Neural cell (in vitro differentiated cells): ENCODE measurements around the gene NACC2. TPM values are rescaled to one million over a fixed set of nuclear protein-coding genes. Genes with fewer than 3 reads are reported as not detected.

Experiments
- H2AFZ ChIP-seq: fragments of 200-600, 300-800 bp; sonication (generic), shearing (Covaris generic); 2 replicates; pipeline ENCODE4 v1.6.0; 2014; ENCODE audit warnings: low read depth, mild to moderate bottlenecking, antibody characterized with exemption, low read length, moderate library complexity
- H3F3A ChIP-seq: fragments of 200-600 bp; shearing (Covaris generic); 2 replicates; pipeline ENCODE4 v1.6.1; 2016; ENCODE audit warnings: mild to moderate bottlenecking, moderate library complexity, mixed read lengths, antibody characterized with exemption, low read length; ENCODE audit not compliant: insufficient read depth, poor library complexity, severe bottlenecking
- H3K27ac ChIP-seq: fragments of 200-600, 300-800 bp; sonication (generic), shearing (Covaris generic); 2 replicates; pipeline ENCODE4 v1.5.1; 2014; ENCODE audit warnings: mild to moderate bottlenecking, low read length, moderate library complexity
- H3K27me3 ChIP-seq: fragments of 300-800, 200-600 bp; sonication (generic), shearing (Covaris generic); 2 replicates; pipeline ENCODE4 v1.6.0; 2014; ENCODE audit warnings: mild to moderate bottlenecking, low read depth, low read length, moderate library complexity; ENCODE audit not compliant: insufficient read depth
- H3K36me3 ChIP-seq: fragments of 300-800, 200-600 bp; sonication (generic), shearing (Covaris generic); 2 replicates; pipeline ENCODE4 v1.5.1; 2014; ENCODE audit warnings: mild to moderate bottlenecking, antibody characterized with exemption, low read length, moderate library complexity; ENCODE audit not compliant: insufficient read depth
- H3K4me2 ChIP-seq: fragments of 300-800, 200-600 bp; sonication (generic), shearing (Covaris generic); 2 replicates; pipeline ENCODE4 v1.6.0; 2014; ENCODE audit warnings: mild to moderate bottlenecking, low read length
- H3K4me3 ChIP-seq: fragments of 300-800, 200-600 bp; sonication (generic), shearing (Covaris generic); 2 replicates; pipeline ENCODE4 v1.5.1; 2014; ENCODE audit warnings: mild to moderate bottlenecking, low read length, moderate library complexity
- H3K79me2 ChIP-seq: fragments of 200-600 bp; shearing (Covaris generic); replicated peaks from 2 replicates; pipeline ENCODE4 v1.6.0; 2014; ENCODE audit warnings: mild to moderate bottlenecking, low read length, moderate library complexity; ENCODE audit not compliant: insufficient read depth
- H3K9ac ChIP-seq: fragments of 300-800, 200-600 bp; sonication (generic), shearing (Covaris generic); 2 replicates; pipeline ENCODE4 v1.6.1; 2016; ENCODE audit warnings: mild to moderate bottlenecking, low read length, mixed read lengths
- H3K9me2 ChIP-seq: fragments of 200-600 bp; shearing (Covaris generic); 2 replicates; pipeline ENCODE4 v1.6.1; 2016; ENCODE audit warnings: mild to moderate bottlenecking, low read length, mixed read lengths; ENCODE audit not compliant: insufficient read depth
- H3K9me3 ChIP-seq: fragments of 200-600, 300-800 bp; sonication (generic), shearing (Covaris generic); 2 replicates; pipeline ENCODE4 v1.6.1; 2016; ENCODE audit warnings: mild to moderate bottlenecking, mixed run types, low read length, moderate library complexity, mixed read lengths
- H4K20me1 ChIP-seq: fragments of 200-600 bp; shearing (Covaris generic); 2 replicates; pipeline ENCODE4 v1.6.1; 2016; ENCODE audit warnings: mild to moderate bottlenecking, mixed run types; ENCODE audit not compliant: insufficient read depth
- CTCF ChIP-seq: fragments of 450-650 bp; IDR thresholded peaks from 2 replicates; pipeline ENCODE4 v1.5.1; 2014; ENCODE audit warnings: antibody characterized with exemption, mild to moderate bottlenecking, moderate library complexity; ENCODE audit not compliant: poor library complexity, severe bottlenecking
- EP300 ChIP-seq: fragments of 450-650 bp; conservative IDR thresholded peaks from 2 replicates; pipeline ENCODE4 v1.6.1; 2014; ENCODE audit warnings: antibody characterized with exemption, mild to moderate bottlenecking, moderate library complexity; ENCODE audit not compliant: poor library complexity, severe bottlenecking
- MXI1 ChIP-seq: fragments of 450-650 bp; conservative IDR thresholded peaks from 2 replicates; pipeline ENCODE4 v1.6.1; 2014; ENCODE audit warnings: antibody characterized with exemption, mild to moderate bottlenecking; ENCODE audit not compliant: poor library complexity, severe bottlenecking
- RAD21 ChIP-seq: fragments of 450-650 bp; conservative IDR thresholded peaks from 2 replicates; pipeline ENCODE4 v1.6.1; 2014; ENCODE audit warnings: antibody characterized with exemption, mild to moderate bottlenecking, moderate library complexity
- REST ChIP-seq: IDR thresholded peaks from 2 replicates; pipeline ENCODE4 v1.6.1; 2012; ENCODE audit warnings: borderline replicate concordance
- SMC3 ChIP-seq: fragments of 450-650 bp; conservative IDR thresholded peaks from 2 replicates; pipeline ENCODE4 v1.6.1; 2014; ENCODE audit warnings: antibody characterized with exemption, mild to moderate bottlenecking, moderate library complexity; ENCODE audit not compliant: poor library complexity
- TAF1 ChIP-seq: IDR thresholded peaks from 2 replicates; pipeline ENCODE4 v1.6.1; 2012; ENCODE audit warnings: low read depth
- polyA minus RNA-seq: library from RNA; depleted of rRNA, polyadenylated mRNA; stranded (reverse); fragments of >200 nt; gene quantifications from 2 replicates; pipeline ENCODE4 v1.2.3, GENCODE V29; 2014
- polyA plus RNA-seq: library from polyadenylated mRNA; depleted of rRNA; stranded (reverse); fragments of >200 nt; gene quantifications from 2 replicates; pipeline ENCODE4 v1.2.3, GENCODE V29; 2014

Gene NACC2
- 1.7 and 1.8 TPM in 2 replicates for polyA plus RNA-seq
- polyA minus RNA-seq = 4.3 and 4.6 TPM in 2 replicates

- peak within 1 kb of the TSS; percentile 63 for H3K4me3 ChIP-seq
- no peak for TF ChIP-seq EP300
- no peak for TF ChIP-seq MXI1
- TF ChIP-seq RAD21 = no peak
- no peak for TF ChIP-seq SMC3
- H3K4me2 ChIP-seq = no peak within 1 kb of the TSS
- no peaks in the 10 kb centered on the region for H4K20me1 ChIP-seq
- H3K9me2 ChIP-seq = no peaks in the 10 kb centered on the region
- H3K9ac ChIP-seq = peak within 1 kb of the TSS; percentile 34
- H3K27ac ChIP-seq = no peak within 1 kb of the TSS
- H3F3A ChIP-seq = no peaks in the 10 kb centered on the region
- H3K36me3 ChIP-seq = no peaks in the 10 kb centered on the region
- H2AFZ ChIP-seq = no peak within 1 kb of the TSS
- peaks cover 14% of the 10 kb centered on the region for H3K27me3 ChIP-seq
- no peaks in the 10 kb centered on the region for H3K9me3 ChIP-seq
- no peaks in the 10 kb centered on the region for H3K79me2 ChIP-seq
These were observed at the start of gene NACC2 for GRCh38 chr9:136095070-136096058. Gene NACC2, minus strand, starts transcription at chr9:136095289. Its CDS starts 44,768 bp downstream, at chr9:136050521.

GRCh38 chr9:136144450-136144849, 49.4 kb upstream of the NACC2 start:
- no peak for TF ChIP-seq TAF1

GRCh38 chr9:136143215-136144001, 48.3 kb upstream of the NACC2 start:
- TF ChIP-seq EP300 = no peak
- no peak for TF ChIP-seq RAD21
- no peak for TF ChIP-seq REST
- no peak for TF ChIP-seq CTCF
- no peaks in the 10 kb centered on the region for H3K27me3 ChIP-seq

More at GRCh38 chr9:136144450-136144849, 49.4 kb upstream of the NACC2 start:
- Histone ChIP-seq H3K79me2 (no peaks in the 10 kb centered on the region), H3K9ac (no peak overlapping the region), H3K4me3 (no peak overlapping the region), H3K36me3 (no peaks in the 10 kb centered on the region), H2AFZ (no peak overlapping the region), H3K9me2 (no peaks in the 10 kb centered on the region), H3K27ac (no peak overlapping the region), H3K4me2 (no peak overlapping the region), H3K27me3 (no peaks in the 10 kb centered on the region), H3K9me3 (no peaks in the 10 kb centered on the region), H4K20me1 (no peaks in the 10 kb centered on the region), H3F3A (no peaks in the 10 kb centered on the region)

More at GRCh38 chr9:136143215-136144001, 48.3 kb upstream of the NACC2 start:
- H3K79me2 ChIP-seq = no peaks in the 10 kb centered on the region
- no peaks in the 10 kb centered on the region for H3K9me2 ChIP-seq
- H2AFZ ChIP-seq = no peak overlapping the region
- H3K4me2 ChIP-seq = no peak overlapping the region
- no peaks in the 10 kb centered on the region for H4K20me1 ChIP-seq
- H3K27ac ChIP-seq = no peak overlapping the region
- H3K9me3 ChIP-seq = no peaks in the 10 kb centered on the region
- H3K36me3 ChIP-seq = no peaks in the 10 kb centered on the region
- no peak overlapping the region for H3K9ac ChIP-seq
- no peak overlapping the region for H3K4me3 ChIP-seq
- H3F3A ChIP-seq = no peaks in the 10 kb centered on the region
